A549 (cell line): ENCODE results near the gene SPSB1. TPM values are rescaled to one million over a fixed set of nuclear protein-coding genes. Genes with fewer than 3 reads are reported as not detected.

Source experiments
- ATAC-seq, 2 experiments: fragments of 200-7000 bp in 1 of 2; fragments of >200 bp in 1 of 2; cut with Nextera tagmentation in 1 of 2; cut with Tn5 transposase in 1 of 2; 3 replicates each; pipeline versions ENCODE4 v1.8.0 to v1.9.1; 2018 to 2020; ENCODE audit warnings: mild to moderate bottlenecking in 1 of 2, moderate library complexity in 1 of 2
- CTCF ChIA-PET: fragments of 300-600 bp; sonication (Branson Sonifier 250); formaldehyde crosslinking; extraction: SDS; loops from one replicate; lab custom pipeline; 2021; ENCODE audit warnings: antibody characterized with exemption, inconsistent platforms; lab: Yijun Ruan, JAX
- POLR2A ChIA-PET: fragments of 350-600 bp; formaldehyde crosslinking; extraction: SDS; loops from one replicate; lab custom pipeline; 2021; ENCODE audit warnings: antibody characterized with exemption, inconsistent platforms; lab: Yijun Ruan, JAX
- DNase-seq, 2 experiments: peaks; one replicate each; pipeline versions ENCODE4 v3.0.0 to v3.0.0-alpha.2; 2011 to 2016; ENCODE audit warnings: low read depth in 1 of 2, low spot score in 1 of 2
- FAIRE-seq: peaks from 2 replicates; lab custom pipeline; 2011; peaks lifted over from hg19 to GRCh38; lab: Jason Lieb, UNC
- H3K27ac ChIP-seq, 2 experiments: fragments of >200 bp; sonication (Bioruptor Twin); formaldehyde crosslinking; 3 replicates each; pipeline ENCODE4 v1.5.1; 2016 to 2017
- H3K4me1 ChIP-seq: fragments of >200 bp; sonication (Bioruptor Twin); formaldehyde crosslinking; 3 replicates; pipeline ENCODE4 v1.6.1; 2016
- H3K4me2 ChIP-seq: fragments of >200 bp; sonication (Bioruptor Twin); formaldehyde crosslinking; 3 replicates; pipeline ENCODE4 v1.6.1; 2016
- H3K4me3 ChIP-seq: fragments of >200 bp; sonication (Bioruptor Twin); formaldehyde crosslinking; 3 replicates; pipeline ENCODE4 v1.5.1; 2016
- H3K9me3 ChIP-seq: fragments of >200 bp; sonication (Bioruptor Twin); formaldehyde crosslinking; 3 replicates; pipeline ENCODE4 v1.6.1; 2016
- BHLHE40 ChIP-seq: IDR thresholded peaks from 2 replicates; pipeline ENCODE4 v1.6.1; 2012; ENCODE audit warnings: low read depth, low read length, inconsistent platforms
- CBX8 ChIP-seq: fragments of 200-600 bp; sonication (generic); IDR thresholded peaks from 2 replicates; pipeline ENCODE4 v1.6.1; 2016
- CEBPB ChIP-seq, 2 experiments: fragments of >200 bp in 1 of 2; sonication (Bioruptor Twin) in 1 of 2; formaldehyde crosslinking in 1 of 2; IDR thresholded peaks; 2 replicates each; pipeline ENCODE4 v1.6.1; 2012 to 2016
- CHD4 ChIP-seq: fragments of 200-600 bp; sonication (generic); IDR thresholded peaks from 2 replicates; pipeline ENCODE4 v1.6.1; 2016; ENCODE audit warnings: antibody characterized with exemption, mild to moderate bottlenecking, borderline replicate concordance
- EHF ChIP-seq: fragments of 250-450 bp; sonication (Bioruptor Pico); IDR thresholded peaks from 2 replicates; pipeline ENCODE4 v1.5.0; 2020; ENCODE audit warnings: mild to moderate bottlenecking
- EHMT2 ChIP-seq: fragments of 200-600 bp; sonication (generic); IDR thresholded peaks from 2 replicates; pipeline ENCODE4 v1.6.1; 2016; ENCODE audit warnings: antibody characterized with exemption, low read depth, mild to moderate bottlenecking, moderate library complexity
- ESRRA ChIP-seq: fragments of 150-350 bp; IDR thresholded peaks from 2 replicates; pipeline ENCODE4 v1.6.1; 2014; ENCODE audit warnings: mild to moderate bottlenecking, low read length, borderline replicate concordance
- FOSB ChIP-seq: fragments of 250-450 bp; sonication (Bioruptor Pico); IDR thresholded peaks from 2 replicates; pipeline ENCODE4 v1.5.0; 2020; ENCODE audit warnings: mild to moderate bottlenecking, moderate library complexity
- FOSL2 ChIP-seq, 2 experiments: fragments of 450-650 bp in 1 of 2; fragments of >200 bp in 1 of 2; sonication (Bioruptor Twin) in 1 of 2; formaldehyde crosslinking; IDR thresholded peaks; 2 replicates each; pipeline versions ENCODE4 v1.5.0 to v1.6.1; 2016 to 2020; ENCODE audit warnings: mild to moderate bottlenecking in 1 of 2, moderate library complexity in 1 of 2
- FOXS1 ChIP-seq: fragments of 250-450 bp; sonication (Bioruptor Pico); IDR thresholded peaks from 2 replicates; pipeline ENCODE4 v1.5.0; 2020; ENCODE audit warnings: mild to moderate bottlenecking, moderate library complexity
- GATA3 ChIP-seq: IDR thresholded peaks from 2 replicates; pipeline ENCODE4 v1.6.1; 2012; ENCODE audit warnings: borderline replicate concordance
- HDAC2 ChIP-seq: fragments of 200-600 bp; sonication (generic); IDR thresholded peaks from 2 replicates; pipeline ENCODE4 v1.6.1; 2016
- HEYL ChIP-seq: fragments of 250-450 bp; sonication (Bioruptor Pico); IDR thresholded peaks from 2 replicates; pipeline ENCODE4 v1.8.0; 2021; ENCODE audit warnings: mild to moderate bottlenecking, moderate library complexity
- HMGXB4 ChIP-seq: fragments of 250-450 bp; sonication (Bioruptor Pico); IDR thresholded peaks from 2 replicates; pipeline ENCODE4 v1.5.0; 2021; ENCODE audit warnings: mild to moderate bottlenecking, moderate library complexity, borderline replicate concordance
- JUN ChIP-seq, 2 experiments: fragments of >200 bp; sonication (Bioruptor Twin); formaldehyde crosslinking; IDR thresholded peaks; 2 replicates in 1 of 2; 3 replicates in 1 of 2; pipeline ENCODE4 v1.6.1; 2016 to 2017
- KDM5A ChIP-seq: fragments of 200-600 bp; sonication (generic); IDR thresholded peaks from 2 replicates; pipeline ENCODE4 v1.6.1; 2016; ENCODE audit warnings: antibody characterized with exemption, mild to moderate bottlenecking
- MAFK ChIP-seq: fragments of 450-650 bp; IDR thresholded peaks from 2 replicates; pipeline ENCODE4 v1.6.1; 2014; ENCODE audit not compliant: partially characterized antibody
- MAX ChIP-seq: IDR thresholded peaks from 2 replicates; pipeline ENCODE4 v1.6.1; 2012
- NFE2L2 ChIP-seq: fragments of 150-350 bp; conservative IDR thresholded peaks from 2 replicates; pipeline ENCODE4 v1.6.1; 2014; ENCODE audit warnings: low read length
- NPAS2 ChIP-seq: fragments of 250-450 bp; sonication (Bioruptor Pico); IDR thresholded peaks from 2 replicates; pipeline ENCODE4 v1.8.0; 2022; ENCODE audit warnings: mild to moderate bottlenecking, moderate library complexity, borderline replicate concordance
- POLR2A ChIP-seq: IDR thresholded peaks from 2 replicates; pipeline ENCODE4 v1.6.1; 2012; ENCODE audit warnings: mild to moderate bottlenecking, low read length
- RAD21 ChIP-seq, 2 experiments: fragments of >200 bp in 1 of 2; sonication (Bioruptor Twin) in 1 of 2; formaldehyde crosslinking in 1 of 2; IDR thresholded peaks in 1 of 2; conservative IDR thresholded peaks in 1 of 2; 2 replicates in 1 of 2; 3 replicates in 1 of 2; pipeline ENCODE4 v1.6.1; 2012 to 2018; ENCODE audit warnings: inconsistent platforms in 1 of 2
- RARB ChIP-seq: fragments of 250-450 bp; sonication (Bioruptor Pico); IDR thresholded peaks from 2 replicates; pipeline ENCODE4 v1.8.0; 2021; ENCODE audit warnings: mild to moderate bottlenecking, moderate library complexity
- RNF2 ChIP-seq: fragments of 200-600 bp; sonication (generic); IDR thresholded peaks from 2 replicates; pipeline ENCODE4 v1.6.1; 2016; ENCODE audit warnings: low read depth, mild to moderate bottlenecking, antibody characterized with exemption, moderate library complexity, borderline replicate concordance
- SMC3 ChIP-seq: fragments of >200 bp; sonication (Bioruptor Twin); formaldehyde crosslinking; IDR thresholded peaks from 3 replicates; pipeline ENCODE4 v1.6.1; 2018; ENCODE audit warnings: inconsistent platforms
- SREBF2 ChIP-seq: fragments of 450-650 bp; IDR thresholded peaks from 2 replicates; pipeline ENCODE4 v1.6.1; 2014; ENCODE audit warnings: mild to moderate bottlenecking, moderate library complexity
- ZC3H11A ChIP-seq: fragments of 450-650 bp; IDR thresholded peaks from 2 replicates; pipeline ENCODE4 v1.6.1; 2014; ENCODE audit warnings: antibody characterized with exemption, mild to moderate bottlenecking
- ZFP36 ChIP-seq: fragments of 450-650 bp; IDR thresholded peaks from 2 replicates; pipeline ENCODE4 v1.6.1; 2014; ENCODE audit warnings: borderline replicate concordance; ENCODE audit not compliant: partially characterized antibody
- ZNF302 ChIP-seq: fragments of 250-450 bp; sonication (Bioruptor Pico); IDR thresholded peaks from 2 replicates; pipeline ENCODE4 v1.9.0; 2021; ENCODE audit warnings: inconsistent platforms, mild to moderate bottlenecking, moderate library complexity
- WGBS: methylation state at CpG from one replicate; pipeline ENCODE4 v1.1.6; 2017; ENCODE audit errors: missing lambda C conversion rate; 5-methylcytosine and 5-hydroxymethylcytosine counted together
- polyA plus RNA-seq, 4 experiments: library from polyadenylated mRNA; depleted of rRNA in 3 of 4; stranded (reverse); fragments of >200 nt; fragmentation: RNase III in 1 of 4; extraction: RNeasy Plus Mini Kit Qiagen cat#74134 plus additional on column Dnase treatment in 1 of 4; gene quantifications; 2 replicates in 3 of 4; 3 replicates in 1 of 4; pipeline ENCODE4 v1.2.3, GENCODE V29; 2011 to 2017
- TF ChIP-seq, protein P1 (sequence below): fragments of 250-450 bp; sonication (Bioruptor Pico); IDR thresholded peaks from 2 replicates; pipeline ENCODE4 v1.5.0; 2020; ENCODE audit warnings: low read depth, mild to moderate bottlenecking, moderate library complexity
- TF ChIP-seq, protein P2 (sequence below): fragments of >200 bp; sonication (Bioruptor Twin); formaldehyde crosslinking; IDR thresholded peaks from 3 replicates; pipeline ENCODE4 v1.6.1; 2016
- TF ChIP-seq, protein P3 (sequence below): IDR thresholded peaks from 2 replicates; pipeline ENCODE4 v1.6.1; 2012

The SPSB1 gene
- polyA plus RNA-seq, 2 of the 4 experiments (the other 2 are of a cell fraction): 22.3 to 23.7 TPM

DNA sequence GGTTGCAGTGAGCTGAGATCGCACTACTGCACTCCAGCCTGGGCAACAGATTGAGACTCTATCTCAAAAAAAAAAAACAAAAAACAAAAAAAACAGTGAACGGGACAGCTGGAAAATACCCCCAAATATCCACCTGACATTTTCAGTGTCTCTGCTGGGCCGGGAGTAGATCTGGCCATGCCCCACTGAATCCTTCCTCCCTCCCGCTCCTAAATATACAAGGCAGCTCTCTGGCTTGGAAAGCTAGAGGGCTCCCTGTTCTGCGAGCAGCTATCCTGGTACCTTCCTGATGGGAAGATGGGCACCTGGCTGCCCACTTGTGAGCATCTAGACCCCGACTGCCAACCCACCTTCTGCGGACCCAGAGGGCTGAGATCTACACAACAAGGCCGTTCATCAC is 21.4 kb downstream of the SPSB1 start (continued):
- TF ChIP-seq HDAC2: no peak
- no peak for TF ChIP-seq ZFP36

GRCh38 chr1:9314711-9315379 is 22.2 kb downstream of the SPSB1 start:
- Histone ChIP-seq H3K4me1 (peaks cover 73% of the 10 kb centered on the region), H3K9me3 (no peaks in the 10 kb centered on the region), H3K4me2 (peak overlapping the region; percentile 87), H3K27ac (peak overlapping the region; percentile 92 to 93), H3K4me3 (no peak overlapping the region)
- TF ChIP-seq NFE2L2: no peak
- peak; percentile 65 for TF ChIP-seq ZFP36
- POLR2A ChIA-PET: no interaction called here
- 69% methylated on average over 11 of the region's 11 CpGs for WGBS
- DNase-seq (no peak), FAIRE-seq (no peak), ATAC-seq (no peak)
- CTCF ChIA-PET: no interaction called here

- CTCF ChIA-PET: no interaction called here
- H3K4me1 ChIP-seq: peaks cover 80% of the 10 kb centered on the region
- peak; percentile 44 to 50; a peak in 5 of 6 replicates for ATAC-seq
- H3K4me3 ChIP-seq: peak overlapping the region; percentile 13; the same call in 1 of the 3 replicates
- H3K4me2 ChIP-seq: peak overlapping the region; percentile 87
- DNase-seq: peak in 1 of 2 experiments; percentile 43
- FAIRE-seq: no peak
- POLR2A ChIA-PET: no interaction called here
- peak overlapping the region; percentile 92 to 93 for H3K27ac ChIP-seq
- WGBS: 20% methylated on average over 17 of the region's 20 CpGs
- no peaks in the 10 kb centered on the region for H3K9me3 ChIP-seq
- TF ChIP-seq, protein P1, sequence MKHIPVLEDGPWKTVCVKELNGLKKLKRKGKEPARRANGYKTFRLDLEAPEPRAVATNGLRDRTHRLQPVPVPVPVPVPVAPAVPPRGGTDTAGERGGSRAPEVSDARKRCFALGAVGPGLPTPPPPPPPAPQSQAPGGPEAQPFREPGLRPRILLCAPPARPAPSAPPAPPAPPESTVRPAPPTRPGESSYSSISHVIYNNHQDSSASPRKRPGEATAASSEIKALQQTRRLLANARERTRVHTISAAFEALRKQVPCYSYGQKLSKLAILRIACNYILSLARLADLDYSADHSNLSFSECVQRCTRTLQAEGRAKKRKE (CRISPR knock-in tag): no peak
- TF ChIP-seq NPAS2 (no peak), CBX8 (no peak), RARB (CRISPR knock-in tag) (no peak), KDM5A (no peak), ESRRA (no peak), EHMT2 (no peak), RAD21 (conservative IDR thresholded peaks at IDR 0.05 in 1 of 2, IDR thresholded peaks at IDR 0.05 in 1 of 2) (no peak), SREBF2 (no peak), BHLHE40 (no peak), FOSB (no peak), ZNF302 (no peak), ZFP36 (no peak), ZC3H11A (no peak), JUN (IDR thresholded peaks at IDR 0.05) (no peak), CHD4 (no peak), FOXS1 (CRISPR knock-in tag) (no peak), CEBPB (IDR thresholded peaks at IDR 0.05) (no peak), EHF (CRISPR knock-in tag) (no peak), GATA3 (no peak), HDAC2 (no peak), SMC3 (no peak), HMGXB4 (CRISPR knock-in tag) (no peak), MAFK (peak; percentile 81), HEYL (CRISPR knock-in tag) (no peak), MAX (peak; percentile 46; the same call in 1 of the 2 replicates), POLR2A (no peak), FOSL2 (IDR thresholded peaks at IDR 0.05) (0 out of 2 replicates have a peak, but pooled peaks have one; percentile 5), FOSL2 (CRISPR knock-in tag; IDR thresholded peaks at IDR 0.05) (no peak), RNF2 (no peak)
- TF ChIP-seq, protein P2, sequence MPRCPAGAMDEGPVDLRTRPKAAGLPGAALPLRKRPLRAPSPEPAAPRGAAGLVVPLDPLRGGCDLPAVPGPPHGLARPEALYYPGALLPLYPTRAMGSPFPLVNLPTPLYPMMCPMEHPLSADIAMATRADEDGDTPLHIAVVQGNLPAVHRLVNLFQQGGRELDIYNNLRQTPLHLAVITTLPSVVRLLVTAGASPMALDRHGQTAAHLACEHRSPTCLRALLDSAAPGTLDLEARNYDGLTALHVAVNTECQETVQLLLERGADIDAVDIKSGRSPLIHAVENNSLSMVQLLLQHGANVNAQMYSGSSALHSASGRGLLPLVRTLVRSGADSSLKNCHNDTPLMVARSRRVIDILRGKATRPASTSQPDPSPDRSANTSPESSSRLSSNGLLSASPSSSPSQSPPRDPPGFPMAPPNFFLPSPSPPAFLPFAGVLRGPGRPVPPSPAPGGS: no peak
- TF ChIP-seq, protein P3, sequence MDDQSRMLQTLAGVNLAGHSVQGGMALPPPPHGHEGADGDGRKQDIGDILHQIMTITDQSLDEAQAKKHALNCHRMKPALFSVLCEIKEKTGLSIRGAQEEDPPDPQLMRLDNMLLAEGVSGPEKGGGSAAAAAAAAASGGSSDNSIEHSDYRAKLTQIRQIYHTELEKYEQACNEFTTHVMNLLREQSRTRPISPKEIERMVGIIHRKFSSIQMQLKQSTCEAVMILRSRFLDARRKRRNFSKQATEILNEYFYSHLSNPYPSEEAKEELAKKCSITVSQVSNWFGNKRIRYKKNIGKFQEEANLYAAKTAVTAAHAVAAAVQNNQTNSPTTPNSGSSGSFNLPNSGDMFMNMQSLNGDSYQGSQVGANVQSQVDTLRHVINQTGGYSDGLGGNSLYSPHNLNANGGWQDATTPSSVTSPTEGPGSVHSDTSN: no peak
Observed at GRCh38 chr1:9315411-9316079, 22.9 kb downstream of the SPSB1 start.
